NCI-H128 (cell line): ENCODE results near the gene INAVA.
"Not testable (repeated sequence)": the region's sequence is repeated elsewhere in the genome, so short reads cannot be mapped to it uniquely, and the experiment has no call there.

Experiments used
- DNase-seq: peaks from one replicate; lab custom pipeline; 2025; ENCODE audit not compliant: unreplicated experiment; lab: John Stamatoyannopoulos, UW

Gene INAVA

GRCh38 chr1:200960948-200961340 is 66.2 kb downstream of the INAVA start:
- DNase-seq = no peak

GRCh38 chr1:200962151-200962550 is 67.5 kb downstream of the INAVA start:
- DNase-seq = not testable (repeated sequence)

GRCh38 chr1:200962631-200963030 is 67.9 kb downstream of the INAVA start:
- DNase-seq = no peak

- DNase-seq = no peak
Observed at GRCh38 chr1:200963076-200963475, 68.4 kb downstream of the INAVA start.

GRCh38 chr1:200963888-200964287 is 69.2 kb downstream of the INAVA start:
- not testable (repeated sequence) for DNase-seq
